ENCODE data around the gene SFMBT2.
A peak's percentile ranks its signal among the peaks of the same experiment; 100 is the strongest.

Gene SFMBT2

DNA sequence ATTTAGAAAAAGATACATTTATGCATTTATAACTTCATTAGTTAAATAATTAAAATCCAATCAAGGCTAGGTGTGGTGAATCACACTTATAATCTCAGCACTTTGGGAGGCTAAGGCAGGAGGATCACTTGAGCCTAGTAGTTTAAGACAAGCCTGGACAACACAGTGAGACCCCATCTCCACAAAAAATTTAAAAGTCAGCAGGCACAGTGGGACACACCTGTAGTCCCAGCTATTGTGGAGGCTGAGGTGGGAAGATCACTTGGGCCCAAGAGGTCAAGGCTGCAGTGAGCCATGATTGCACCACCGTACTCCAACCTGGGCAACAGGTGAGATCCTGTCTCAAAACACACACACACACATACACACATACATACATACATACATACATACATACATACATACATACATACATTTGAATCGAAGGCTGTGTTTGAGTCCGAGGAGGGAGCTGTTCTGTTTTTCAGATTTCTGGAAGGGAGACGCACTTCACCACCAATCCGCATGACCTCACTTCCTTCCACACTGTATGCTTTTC lies 30.1 kb downstream of the SFMBT2 start:
- no peak for DNase-seq
- in situ Hi-C loops (cut with MboI; ENCODE audit: low pct_unique_long_range_greater_than_20kb, low sequenced_read_pairs), result no loop called here

DNA sequence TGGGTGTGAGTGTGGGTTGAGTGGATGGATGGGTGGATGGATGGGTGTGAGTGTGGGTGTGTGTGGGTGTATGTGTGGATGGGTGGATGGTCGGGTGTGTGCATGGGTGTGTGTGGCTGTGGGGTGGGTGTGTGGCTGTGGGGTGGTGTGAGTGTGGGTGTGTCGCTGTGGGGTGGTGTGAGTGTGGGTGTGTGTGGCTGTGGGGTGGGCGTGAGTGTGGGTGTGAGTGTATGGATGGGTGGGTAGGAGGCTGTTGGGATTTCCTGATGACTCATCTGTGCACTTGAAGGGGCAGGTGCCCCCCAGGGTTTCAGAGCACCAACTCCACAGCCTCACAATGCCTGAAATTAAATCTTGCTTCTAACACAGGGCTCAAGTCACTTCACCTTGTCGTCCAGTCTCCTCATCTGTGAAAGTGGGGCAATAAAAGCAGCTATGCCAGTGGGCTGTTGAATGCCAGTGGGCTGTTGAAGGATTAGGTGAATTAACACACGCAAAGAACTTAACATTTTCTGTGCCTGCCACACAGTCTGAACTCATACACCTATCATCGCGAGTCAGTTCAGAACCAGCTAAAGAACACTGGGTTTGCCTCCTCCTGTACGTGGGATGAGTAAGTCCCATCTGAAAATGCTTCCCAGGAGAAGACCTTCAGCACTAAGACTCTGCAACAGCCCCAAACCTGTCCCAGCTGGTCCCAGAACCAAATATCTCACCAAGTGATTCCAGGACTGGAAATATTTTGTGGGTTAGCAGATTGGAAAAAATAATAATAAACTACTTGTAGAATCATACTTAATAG lies 32.0 kb downstream of the SFMBT2 start:
- in situ Hi-C loops (cut with MboI; ENCODE audit: low pct_unique_long_range_greater_than_20kb, low sequenced_read_pairs), result no loop called here

DNA sequence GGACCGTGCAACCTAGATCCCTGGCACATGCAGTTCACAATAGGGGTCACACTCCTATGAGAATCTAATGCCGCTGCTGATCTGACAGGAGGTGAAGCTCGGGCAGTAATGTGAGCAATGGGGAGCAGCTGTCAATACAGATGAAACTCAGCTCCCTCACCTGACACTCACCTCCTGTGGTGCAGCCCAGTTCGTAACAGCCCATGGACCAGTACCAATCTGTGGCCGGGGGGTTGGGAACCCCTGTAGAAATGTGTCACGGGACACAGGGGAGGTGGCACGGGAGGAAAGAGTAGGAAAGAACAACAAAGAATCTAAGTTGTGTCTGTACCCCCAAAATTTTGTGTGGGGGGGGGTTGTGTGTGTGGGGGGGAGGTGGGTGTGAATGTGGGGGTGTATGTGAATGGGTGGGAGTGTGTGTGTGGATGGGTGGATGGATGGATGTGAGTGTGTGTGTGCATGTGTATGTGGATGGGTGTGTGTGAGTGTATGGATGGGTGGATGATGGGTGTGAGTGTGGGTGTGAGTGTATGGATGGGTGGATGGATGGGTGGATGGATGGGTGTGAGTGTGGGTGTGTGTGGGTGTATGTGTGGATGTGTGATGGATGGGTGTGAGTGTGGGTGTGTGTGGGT lies 33.1 kb downstream of the SFMBT2 start:
- in situ Hi-C loops (cut with MboI; ENCODE audit: low pct_unique_long_range_greater_than_20kb, low sequenced_read_pairs), result no loop called here

More for the DNA sequence above, 32.0 kb downstream of the SFMBT2 start:
- no peak for DNase-seq

DNA sequence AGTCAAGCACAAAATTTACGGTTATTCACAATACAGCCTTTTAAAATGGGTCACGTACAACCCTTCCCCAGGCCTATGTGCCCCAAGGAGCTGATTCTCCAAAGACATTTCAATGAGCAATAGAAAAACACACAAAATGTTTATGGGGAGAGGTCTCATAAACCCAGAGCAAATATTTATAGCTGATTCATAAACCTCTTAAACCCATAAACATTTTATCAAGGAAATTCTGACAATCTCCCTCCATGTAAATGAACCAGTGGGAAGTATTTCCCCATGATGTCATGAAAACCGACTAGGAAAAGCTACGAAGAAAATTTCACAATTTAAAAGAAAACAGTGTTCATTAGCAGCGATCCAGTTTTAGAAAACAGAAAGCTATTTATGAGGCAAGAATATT lies 36.0 kb downstream of the SFMBT2 start:
- no peak for DNase-seq
- in situ Hi-C loops (cut with MboI; ENCODE audit: low pct_unique_long_range_greater_than_20kb, low sequenced_read_pairs), result no loop called here

More for the DNA sequence above, 33.1 kb downstream of the SFMBT2 start:
- DNase-seq, result no peak

DNA sequence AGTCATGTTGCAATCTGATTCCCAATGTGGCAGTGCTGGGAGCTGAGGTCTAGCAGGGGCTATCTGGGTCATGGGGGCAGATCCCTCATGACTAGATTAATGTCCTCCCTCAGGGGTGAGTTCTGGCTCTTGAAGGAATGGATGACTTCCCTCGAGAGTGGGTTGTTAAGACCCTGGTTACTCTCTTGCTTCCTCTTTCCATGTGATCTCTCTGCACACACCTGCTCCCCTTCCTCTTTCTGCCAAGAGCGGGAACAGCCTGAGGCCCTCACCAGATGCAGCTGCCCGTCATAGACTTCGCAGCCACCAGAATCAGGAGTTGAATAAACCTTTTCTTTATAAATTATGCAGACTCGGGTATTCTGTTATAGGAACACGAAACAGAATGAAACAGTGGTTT lies 37.8 kb downstream of the SFMBT2 start:
- in situ Hi-C loops (cut with MboI; ENCODE audit: low pct_unique_long_range_greater_than_20kb, low sequenced_read_pairs), result no loop called here
- peak; percentile 54 for DNase-seq

DNA sequence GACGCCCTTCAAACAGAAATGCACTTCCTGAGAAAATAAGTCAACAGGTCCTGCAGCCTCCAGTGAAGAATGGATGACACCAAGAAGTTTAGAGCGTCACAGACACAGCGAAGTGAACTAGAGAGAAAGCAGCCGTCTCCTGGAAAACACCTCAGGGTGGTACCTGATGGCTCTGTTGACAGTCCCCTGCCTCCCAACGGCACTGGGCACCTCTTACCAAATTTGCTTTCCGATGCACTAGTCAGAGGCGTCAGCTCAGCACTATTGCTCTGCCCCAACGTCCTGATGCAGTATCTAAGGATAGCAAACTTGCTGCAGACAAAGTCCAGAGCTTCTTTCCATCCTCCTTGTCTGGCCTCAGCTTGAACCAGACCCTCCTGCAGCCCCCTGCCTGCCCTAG lies 38.3 kb downstream of the SFMBT2 start:
- in situ Hi-C loops (cut with MboI; ENCODE audit: low pct_unique_long_range_greater_than_20kb, low sequenced_read_pairs), result no loop called here
- no peak for DNase-seq

DNA sequence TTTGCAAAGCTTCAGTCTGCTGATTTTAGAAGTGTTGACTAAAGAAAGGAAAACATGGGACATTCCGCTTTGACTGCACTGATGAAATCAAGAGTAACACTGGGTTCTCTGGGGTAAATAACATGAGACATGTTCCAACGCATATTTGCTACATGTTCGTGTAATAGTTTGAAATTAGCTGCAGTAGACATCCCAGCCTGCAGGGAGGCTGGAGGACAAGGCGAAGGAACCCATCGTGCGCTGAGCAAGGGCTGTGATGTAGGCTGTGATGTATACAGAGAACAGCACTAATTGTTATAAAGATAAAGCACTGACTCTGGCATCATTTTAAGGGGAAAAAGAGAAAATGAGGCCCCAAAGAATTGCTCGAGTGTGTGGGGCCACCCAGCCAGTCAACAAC lies 40.3 kb downstream of the SFMBT2 start:
- no peak for DNase-seq
- in situ Hi-C loops (cut with MboI; ENCODE audit: low pct_unique_long_range_greater_than_20kb, low sequenced_read_pairs), result no loop called here

DNA sequence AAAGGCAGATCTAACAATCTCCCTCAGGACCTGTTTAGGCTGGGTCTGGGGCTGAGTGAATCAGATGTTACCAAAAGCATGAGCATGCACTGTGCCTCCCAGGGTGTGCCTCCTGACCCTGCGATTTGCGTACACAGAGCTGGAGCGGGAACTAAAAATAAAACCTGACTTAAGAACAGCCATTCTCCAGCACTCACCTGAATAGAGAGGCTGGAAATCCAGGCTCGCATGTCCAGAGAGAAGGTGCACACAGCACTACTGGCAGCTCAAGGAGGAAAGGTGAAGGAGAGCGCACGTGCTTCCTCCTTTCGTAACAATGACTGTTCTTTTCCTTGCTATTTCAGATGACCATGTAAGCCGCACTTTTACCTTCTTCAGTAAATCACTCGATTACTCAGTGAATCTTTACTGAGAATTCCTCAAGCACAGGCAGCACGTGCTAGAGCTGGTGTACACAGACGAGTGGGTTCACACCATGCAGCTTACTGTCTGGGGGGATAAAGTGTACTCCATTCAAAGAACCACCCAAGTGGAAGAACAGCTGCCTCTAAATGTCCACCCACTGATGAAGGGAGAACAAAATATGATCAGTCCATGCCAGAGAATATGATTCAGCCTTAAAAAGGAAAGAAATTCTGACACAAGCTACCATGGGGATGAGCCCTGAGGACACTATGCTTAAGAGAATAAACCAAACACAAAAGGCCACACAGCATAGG lies 45.6 kb downstream of the SFMBT2 start:
- in situ Hi-C loops (cut with MboI; ENCODE audit: low pct_unique_long_range_greater_than_20kb, low sequenced_read_pairs), result no loop called here
- DNase-seq, result no peak

DNA sequence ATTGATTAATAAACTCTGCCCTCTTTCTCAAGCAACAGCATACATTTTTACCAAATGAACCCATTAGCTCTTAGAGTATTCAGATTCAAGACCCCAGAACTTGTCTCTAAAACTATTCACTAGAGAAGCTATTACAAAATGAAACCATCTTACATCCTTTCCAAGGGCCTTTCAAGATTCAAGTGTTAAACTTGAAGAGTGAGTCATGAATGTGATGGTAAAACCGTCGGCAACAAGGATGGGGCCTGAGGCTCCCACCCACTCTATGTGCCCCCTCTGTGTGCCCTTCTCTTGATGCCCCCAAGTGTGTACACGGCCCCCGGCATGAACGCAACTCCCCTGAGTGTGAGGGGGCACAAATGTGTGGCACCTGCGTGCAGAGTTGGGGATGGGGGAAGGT lies 46.4 kb downstream of the SFMBT2 start:
- no peak for DNase-seq
- in situ Hi-C loops (cut with MboI; ENCODE audit: low pct_unique_long_range_greater_than_20kb, low sequenced_read_pairs), result no loop called here

DNA sequence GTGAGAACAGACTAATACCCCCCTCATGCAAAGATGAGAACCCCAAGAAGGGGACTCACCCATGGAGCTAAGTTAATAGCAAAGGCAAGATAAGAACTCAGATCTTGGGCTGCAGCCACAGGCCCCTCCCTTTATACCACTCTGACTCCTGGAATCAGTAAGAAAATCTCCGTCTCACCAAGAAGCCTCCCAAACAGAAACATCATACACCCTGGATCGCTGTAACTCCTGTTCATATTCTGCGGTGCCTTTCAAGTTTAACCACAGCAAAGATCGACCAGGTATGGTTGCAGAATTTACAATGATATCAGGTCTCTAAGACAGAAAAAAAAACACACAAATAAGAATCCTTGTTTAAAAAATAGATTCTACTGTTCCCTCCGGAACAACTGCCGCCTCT lies 47.1 kb downstream of the SFMBT2 start:
- DNase-seq, result no peak
- in situ Hi-C loops (cut with MboI; ENCODE audit: low pct_unique_long_range_greater_than_20kb, low sequenced_read_pairs), result no loop called here

DNA sequence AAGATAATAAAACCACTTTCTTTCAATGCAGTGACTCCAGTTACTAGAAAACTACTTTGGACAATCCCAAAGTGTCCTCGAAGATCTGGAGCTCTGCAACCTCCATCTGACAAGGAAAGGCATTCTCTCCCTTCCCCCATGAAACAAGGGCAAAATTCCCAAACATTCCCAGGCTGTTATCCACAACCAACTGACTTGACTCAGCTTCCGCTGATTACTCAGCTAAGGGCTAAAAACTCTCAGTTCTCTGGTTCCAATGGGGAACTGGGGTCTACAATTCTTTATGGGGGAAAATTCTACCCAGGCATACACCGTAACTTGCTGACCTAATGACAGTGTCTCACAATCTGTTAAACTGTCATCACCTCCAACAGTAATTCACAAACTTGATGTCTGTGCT lies 48.4 kb downstream of the SFMBT2 start:
- in situ Hi-C loops (cut with MboI; ENCODE audit: low pct_unique_long_range_greater_than_20kb, low sequenced_read_pairs), result no loop called here
- no peak for DNase-seq

DNA sequence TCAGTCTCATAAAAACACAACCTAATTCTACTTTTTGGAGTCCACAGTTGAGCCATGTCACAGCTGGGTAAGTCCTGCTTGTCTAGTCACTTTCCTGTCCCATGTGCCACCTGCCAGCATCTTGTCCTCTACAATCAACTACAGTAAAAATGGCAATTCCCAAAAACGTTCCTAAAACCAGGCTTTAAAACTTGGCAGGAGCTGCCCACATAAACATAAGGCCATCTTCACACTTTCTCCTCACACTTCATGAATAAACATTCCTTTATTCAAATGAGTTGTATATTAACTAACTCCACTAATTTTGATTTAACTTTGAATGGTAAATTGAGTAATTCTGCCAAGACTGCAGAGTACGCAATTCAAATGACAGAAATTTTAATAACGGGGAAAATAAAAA lies 49.5 kb downstream of the SFMBT2 start:
- in situ Hi-C loops (cut with MboI; ENCODE audit: low pct_unique_long_range_greater_than_20kb, low sequenced_read_pairs), result no loop called here
- DNase-seq, result no peak

DNA sequence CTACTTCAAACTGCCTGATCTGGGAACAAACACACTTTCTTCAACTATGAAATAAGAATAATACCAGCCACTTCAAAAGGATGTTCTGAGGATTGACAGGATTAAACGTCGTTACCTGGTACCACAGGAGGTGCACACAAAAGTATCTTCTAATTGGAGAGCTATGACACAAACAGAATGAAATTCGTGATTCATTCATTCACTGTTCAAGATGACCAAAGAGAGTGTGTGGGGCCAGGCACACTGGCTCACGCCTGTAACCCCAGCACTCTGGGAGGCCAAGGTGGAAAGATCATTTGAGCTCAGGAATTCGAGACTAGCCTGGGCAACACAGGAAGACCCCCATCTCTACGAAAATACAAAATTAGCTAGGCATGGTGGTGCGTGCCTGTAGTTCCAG lies 50.9 kb downstream of the SFMBT2 start:
- DNase-seq, result no peak

DNA sequence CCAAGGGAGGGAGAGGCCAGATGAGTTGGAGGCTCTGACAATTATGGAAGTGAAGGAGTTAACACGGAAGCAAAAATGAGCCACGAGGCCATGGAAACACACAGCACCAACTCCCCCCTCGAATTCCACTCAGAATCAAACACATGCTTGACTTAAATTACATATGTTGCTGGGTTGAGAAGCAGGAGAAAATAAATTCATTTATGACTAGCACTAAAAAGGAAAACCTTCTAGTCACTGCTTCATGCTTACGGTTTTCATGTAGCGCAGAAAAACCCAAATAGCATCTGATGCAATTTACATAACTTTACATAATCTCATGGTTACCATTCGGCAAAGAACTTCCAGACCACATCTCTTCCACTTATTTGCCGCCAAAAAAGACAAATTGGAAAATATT lies 51.5 kb downstream of the SFMBT2 start:
- in situ Hi-C loops (cut with MboI; ENCODE audit: low pct_unique_long_range_greater_than_20kb, low sequenced_read_pairs), result no loop called here
- DNase-seq, result no peak

More for the DNA sequence above, 50.9 kb downstream of the SFMBT2 start:
- in situ Hi-C loops (cut with MboI; ENCODE audit: low pct_unique_long_range_greater_than_20kb, low sequenced_read_pairs), result no loop called here

DNA sequence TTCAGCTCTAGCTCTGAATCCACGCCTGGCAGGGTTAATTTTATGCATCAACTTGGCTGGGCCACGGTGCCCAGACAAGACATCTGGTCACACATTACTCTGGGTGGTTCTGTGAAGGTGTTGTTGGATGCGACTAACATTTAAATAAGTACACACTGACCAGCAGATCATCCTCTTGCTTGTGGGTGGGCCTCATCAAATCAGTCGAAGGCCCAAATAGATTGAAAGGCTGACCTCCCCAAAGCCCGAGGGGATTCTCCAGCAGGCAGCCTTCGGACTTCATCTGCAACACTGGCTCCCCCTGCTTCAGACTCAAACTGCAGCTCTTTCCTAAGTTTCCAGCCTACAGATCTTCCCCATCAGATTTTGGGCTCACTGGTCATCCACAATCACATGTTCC lies 53.6 kb downstream of the SFMBT2 start:
- in situ Hi-C loops (cut with MboI; ENCODE audit: low pct_unique_long_range_greater_than_20kb, low sequenced_read_pairs), result no loop called here
- no peak for DNase-seq

DNA sequence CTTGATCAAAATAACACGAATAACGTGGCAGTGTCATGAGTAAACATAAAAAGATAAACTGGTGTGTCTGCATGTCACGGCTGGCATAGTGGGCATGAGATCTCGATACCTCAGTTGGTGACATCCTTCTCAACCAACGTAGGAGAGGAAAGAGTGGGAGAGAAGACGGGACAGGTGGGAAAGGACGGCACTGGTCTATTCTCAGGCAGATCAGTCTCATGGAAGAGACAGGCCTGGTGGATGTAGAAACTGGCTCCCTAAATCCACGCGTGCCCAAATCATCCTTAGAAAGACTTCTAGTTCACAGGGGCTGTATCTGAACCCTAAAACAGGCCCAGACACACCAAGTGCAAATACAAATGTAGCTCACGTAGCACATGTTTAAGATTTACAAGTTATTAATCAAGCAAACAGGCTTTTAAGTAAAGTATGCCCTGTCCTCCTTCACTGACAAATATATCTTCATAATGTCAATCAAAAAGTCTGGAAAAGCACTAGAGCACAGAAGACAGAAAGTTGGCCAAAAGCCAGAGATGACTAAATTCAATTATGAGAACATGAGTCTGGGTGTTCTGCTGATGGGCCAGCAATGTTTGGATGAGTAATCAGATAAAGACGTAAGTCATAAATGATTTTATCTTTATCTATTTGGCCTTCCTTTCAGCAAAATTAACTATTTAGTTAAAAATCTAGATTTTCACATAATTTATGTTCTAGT lies 56.3 kb downstream of the SFMBT2 start:
- peak; percentile 4 for DNase-seq
- in situ Hi-C loops (cut with MboI; ENCODE audit: low pct_unique_long_range_greater_than_20kb, low sequenced_read_pairs), result no loop called here

DNA sequence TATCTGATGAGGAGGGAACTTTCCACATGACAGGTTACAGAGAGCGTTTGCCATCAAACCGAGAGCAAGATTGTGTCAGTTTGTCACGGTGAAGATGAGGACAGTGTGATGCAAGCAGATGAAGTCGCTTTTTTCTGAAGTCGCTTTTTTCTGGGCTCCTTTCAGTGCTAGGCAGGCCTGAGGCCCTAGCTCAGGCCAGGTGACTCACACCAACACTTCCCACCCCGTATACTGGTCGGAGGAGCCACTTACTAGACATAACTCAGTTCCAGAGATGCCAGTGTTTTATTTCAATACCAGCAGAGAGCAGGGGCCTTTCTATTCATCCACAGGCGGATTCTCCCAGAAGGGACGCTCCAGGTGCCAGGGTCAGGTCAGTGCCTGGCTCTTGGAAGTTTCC lies 58.9 kb downstream of the SFMBT2 start:
- DNase-seq, result no peak
- in situ Hi-C loops (cut with MboI; ENCODE audit: low pct_unique_long_range_greater_than_20kb, low sequenced_read_pairs), result no loop called here

DNA sequence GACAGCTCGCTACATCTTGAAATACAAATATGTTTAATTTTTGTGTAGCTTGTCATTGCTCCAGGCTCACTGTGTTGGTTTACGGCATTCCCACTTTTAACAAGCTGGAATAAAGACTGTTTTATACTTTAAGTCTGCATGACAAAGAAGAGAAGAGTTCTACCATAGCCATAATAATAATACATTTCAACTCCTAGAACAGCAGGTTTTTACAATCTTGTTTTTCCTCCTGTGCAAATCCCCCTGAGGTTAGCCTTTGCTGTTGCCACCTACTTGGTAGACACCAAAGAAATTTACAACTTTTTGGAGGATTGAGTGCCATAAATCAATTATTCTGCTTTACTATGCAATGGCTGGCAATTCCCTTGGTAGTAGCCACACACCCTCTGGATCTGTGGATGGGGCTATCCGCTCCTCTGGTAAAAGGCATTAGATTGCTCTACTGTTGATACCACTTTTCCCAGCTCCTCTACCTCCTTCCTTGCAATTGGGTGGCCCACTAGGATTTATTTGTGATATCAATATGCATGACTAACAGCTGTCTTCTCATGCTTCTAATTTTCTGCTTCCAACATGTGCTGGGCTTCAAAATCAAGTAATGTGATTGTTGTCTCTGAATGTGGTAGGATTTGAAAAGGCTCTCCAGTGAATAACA lies 60.2 kb downstream of the SFMBT2 start:
- in situ Hi-C loops (cut with MboI; ENCODE audit: low pct_unique_long_range_greater_than_20kb, low sequenced_read_pairs), result no loop called here
- no peak for DNase-seq

DNA sequence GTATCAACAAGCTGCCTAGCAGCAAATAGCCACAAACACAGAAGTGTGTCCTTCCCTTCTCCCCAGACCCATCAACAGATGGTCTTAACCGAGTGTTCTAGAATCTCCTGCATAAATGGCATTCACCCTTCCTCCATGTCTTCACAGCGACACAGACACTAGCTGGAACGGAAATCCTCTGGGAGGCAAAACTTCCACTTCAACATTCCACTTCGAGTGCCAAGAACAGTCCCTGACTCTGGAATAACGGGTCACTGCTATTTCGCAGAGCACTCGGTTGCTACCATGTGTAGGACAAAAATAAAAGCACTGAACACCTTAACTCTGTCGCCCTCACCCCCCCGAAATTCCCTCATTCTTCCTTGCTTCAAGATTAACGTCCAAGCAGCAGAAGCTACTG lies 65.1 kb downstream of the SFMBT2 start:
- in situ Hi-C loops (cut with MboI; ENCODE audit: low pct_unique_long_range_greater_than_20kb, low sequenced_read_pairs), result no loop called here
- DNase-seq, result no peak
